Fibroblast of the aortic adventitia (primary cell): ENCODE measurements around the gene SELENON. TPM values are rescaled to one million over a fixed set of nuclear protein-coding genes. Genes with fewer than 3 reads are reported as not detected.

ENCODE experiments used
- DNase-seq: peaks from one replicate; pipeline ENCODE4 v3.0.0-alpha.2; 2010; ENCODE audit warnings: low read depth
- H3K4me3 ChIP-seq: 2 replicates; pipeline ENCODE4 v1.5.1; 2011; ENCODE audit warnings: low read depth, mild to moderate bottlenecking, control low read depth, low read length, moderate library complexity
- CTCF ChIP-seq: IDR thresholded peaks from 2 replicates; pipeline ENCODE4 v1.5.1; 2011; ENCODE audit warnings: mild to moderate bottlenecking, low read length, control low read depth, inconsistent platforms; ENCODE audit not compliant: insufficient read depth
- total RNA-seq: library from RNA; depleted of rRNA; stranded (reverse); fragments of >200 nt; gene quantifications from 2 replicates; pipeline ENCODE4 v1.2.3, GENCODE V29; 2012; ENCODE audit warnings: low replicate concordance

SELENON gene
- total RNA-seq, 1 donor: 35.0 TPM

- no peak for TF ChIP-seq CTCF
- no peak overlapping the region for H3K4me3 ChIP-seq
- no peak for DNase-seq
Measured at GRCh38 chr1:25815208-25816111, 15.5 kb downstream of the SELENON start.

- TF ChIP-seq CTCF: no peak
- no peak for DNase-seq
- no peak overlapping the region for H3K4me3 ChIP-seq
Measured at GRCh38 chr1:25816112-25816718, 16.2 kb downstream of the SELENON start.

GRCh38 chr1:25817840-25818501, 18.0 kb downstream of the SELENON start:
- no peak for TF ChIP-seq CTCF
- DNase-seq: no peak
- H3K4me3 ChIP-seq: no peak overlapping the region

- no peak for TF ChIP-seq CTCF
- no peak for DNase-seq
- peak overlapping the region; percentile 84 for H3K4me3 ChIP-seq
Measured at GRCh38 chr1:25818569-25818968, 18.6 kb downstream of the SELENON start.

- peak within 1 kb of the TSS; percentile 84 for H3K4me3 ChIP-seq
- no peak for TF ChIP-seq CTCF
- peak; percentile 63 for DNase-seq
Measured at GRCh38 chr1:25819491-25820246, 19.7 kb downstream of the SELENON start, which contains the start of gene MTFR1L. Gene MTFR1L, plus strand, starts transcription at chr1:25819954. Its CDS starts 3,151 bp downstream, at chr1:25823105.
